Measurements from ENCODE around the gene KRT20.
A peak's percentile ranks its signal among the peaks of the same experiment; 100 is the strongest.
"Not testable (repeated sequence)": the region's sequence is repeated elsewhere in the genome, so short reads cannot be mapped to it uniquely, and the experiment has no call there.

The KRT20 gene

GRCh38 chr17:40884708-40885512 lies at the start of gene KRT20:
KRT20 (minus strand) TSS chr17:40885242; CDS start chr17:40885185, 57 bp downstream.
- DNase-seq (ENCODE audit: low spot score), result peak; percentile 37

- DNase-seq (ENCODE audit: low spot score), result peak; percentile 28
Measured at GRCh38 chr17:40932608-40933007, 47.6 kb upstream of the KRT20 start.

- DNase-seq (ENCODE audit: low spot score), result no peak
Measured at GRCh38 chr17:40931311-40931710, 46.3 kb upstream of the KRT20 start.

- no peak for DNase-seq (ENCODE audit: low spot score)
Measured at GRCh38 chr17:40926341-40926740, 41.3 kb upstream of the KRT20 start.

GRCh38 chr17:40922239-40922638 lies 37.2 kb upstream of the KRT20 start:
- DNase-seq (ENCODE audit: low spot score), result no peak

GRCh38 chr17:40921026-40921425 lies 36.0 kb upstream of the KRT20 start:
- no peak for DNase-seq (ENCODE audit: low spot score)

GRCh38 chr17:40917116-40917515 lies 32.1 kb upstream of the KRT20 start:
- not testable (repeated sequence) for DNase-seq (ENCODE audit: low spot score)

GRCh38 chr17:40916366-40916765 lies 31.3 kb upstream of the KRT20 start:
- no peak for DNase-seq (ENCODE audit: low spot score)

- no peak for DNase-seq (ENCODE audit: low spot score)
Measured at GRCh38 chr17:40915721-40916256, 30.7 kb upstream of the KRT20 start.

GRCh38 chr17:40915199-40915661 lies 30.2 kb upstream of the KRT20 start:
- DNase-seq (ENCODE audit: low spot score), result no peak

GRCh38 chr17:40914075-40914855 lies 29.2 kb upstream of the KRT20 start:
- no peak for DNase-seq (ENCODE audit: low spot score)

- no peak for DNase-seq (ENCODE audit: low spot score)
Measured at GRCh38 chr17:40912486-40913210, 27.6 kb upstream of the KRT20 start.

GRCh38 chr17:40910441-40910841 lies 25.4 kb upstream of the KRT20 start:
- no peak for DNase-seq (ENCODE audit: low spot score)

GRCh38 chr17:40909755-40910154 lies 24.7 kb upstream of the KRT20 start:
- no peak for DNase-seq (ENCODE audit: low spot score)

- peak; percentile 82 for DNase-seq (ENCODE audit: low spot score)
Measured at GRCh38 chr17:40909351-40909750, 24.3 kb upstream of the KRT20 start.

GRCh38 chr17:40906613-40907012 lies 21.6 kb upstream of the KRT20 start:
- DNase-seq (ENCODE audit: low spot score), result no peak

- DNase-seq (ENCODE audit: low spot score), result no peak
Measured at GRCh38 chr17:40905370-40905769, 20.3 kb upstream of the KRT20 start.

GRCh38 chr17:40903129-40903847 lies 18.2 kb upstream of the KRT20 start:
- DNase-seq (ENCODE audit: low spot score), result no peak

- DNase-seq (ENCODE audit: low spot score), result no peak
Measured at GRCh38 chr17:40902498-40902897, 17.5 kb upstream of the KRT20 start.

GRCh38 chr17:40901981-40902474 lies 17.0 kb upstream of the KRT20 start:
- DNase-seq (ENCODE audit: low spot score), result peak; percentile 10

- no peak for DNase-seq (ENCODE audit: low spot score)
Measured at GRCh38 chr17:40900809-40901356, 15.8 kb upstream of the KRT20 start.
